Activated T-cell treated with anti-CD3 and anti-CD28 coated beads for 1 hour (primary cell): Measurements from ENCODE around the gene C20orf173.
"Not testable (repeated sequence)": the region's sequence is repeated elsewhere in the genome, so short reads cannot be mapped to it uniquely, and the experiment has no call there.

ENCODE experiments used
- DNase-seq: peaks from one replicate; pipeline ENCODE4 v3.0.0-alpha.2; 2020; ENCODE audit warnings: low read depth

The C20orf173 gene

GRCh38 chr20:35529552-35529951 is at the start of gene C20orf173:
Gene C20orf173, minus strand, starts transcription at chr20:35529652. Its CDS starts 279 bp downstream, at chr20:35529373.
- DNase-seq: no peak

- DNase-seq: no peak
Observed at GRCh38 chr20:35579196-35579595, 49.7 kb upstream of the C20orf173 start.

GRCh38 chr20:35578469-35578868 is 49.0 kb upstream of the C20orf173 start:
- DNase-seq: no peak

GRCh38 chr20:35576816-35577215 is 47.4 kb upstream of the C20orf173 start:
- no peak for DNase-seq

GRCh38 chr20:35575958-35576357 is 46.5 kb upstream of the C20orf173 start:
- no peak for DNase-seq

- no peak for DNase-seq
Observed at GRCh38 chr20:35572838-35573237, 43.4 kb upstream of the C20orf173 start.

- DNase-seq: no peak
Observed at GRCh38 chr20:35571555-35571954, 42.1 kb upstream of the C20orf173 start.

GRCh38 chr20:35568645-35569044 is 39.2 kb upstream of the C20orf173 start:
- DNase-seq: no peak

- no peak for DNase-seq
Observed at GRCh38 chr20:35564905-35565304, 35.5 kb upstream of the C20orf173 start.

- DNase-seq: no peak
Observed at GRCh38 chr20:35563834-35564233, 34.4 kb upstream of the C20orf173 start.

GRCh38 chr20:35562541-35563110 is 33.2 kb upstream of the C20orf173 start:
- no peak for DNase-seq

GRCh38 chr20:35561671-35562070 is 32.2 kb upstream of the C20orf173 start:
- DNase-seq: no peak

- no peak for DNase-seq
Observed at GRCh38 chr20:35561268-35561667, 31.8 kb upstream of the C20orf173 start.

GRCh38 chr20:35560541-35560940 is 31.1 kb upstream of the C20orf173 start:
- no peak for DNase-seq

GRCh38 chr20:35560105-35560511 is 30.7 kb upstream of the C20orf173 start:
- no peak for DNase-seq

- no peak for DNase-seq
Observed at GRCh38 chr20:35559042-35559693, 29.7 kb upstream of the C20orf173 start.

GRCh38 chr20:35558451-35558850 is 29.0 kb upstream of the C20orf173 start:
- DNase-seq: no peak

GRCh38 chr20:35556871-35557270 is 27.4 kb upstream of the C20orf173 start:
- DNase-seq: no peak

GRCh38 chr20:35555951-35556645 is 26.6 kb upstream of the C20orf173 start:
- no peak for DNase-seq

- DNase-seq: not testable (repeated sequence)
Observed at GRCh38 chr20:35555461-35555860, 26.0 kb upstream of the C20orf173 start.

- DNase-seq: no peak
Observed at GRCh38 chr20:35552914-35553313, 23.5 kb upstream of the C20orf173 start.

GRCh38 chr20:35551503-35551902 is 22.1 kb upstream of the C20orf173 start:
- no peak for DNase-seq

- no peak for DNase-seq
Observed at GRCh38 chr20:35547329-35547728, 17.9 kb upstream of the C20orf173 start.
